ENCODE data around the gene HELT. TPM values are rescaled to one million over a fixed set of nuclear protein-coding genes. Genes with fewer than 3 reads are reported as not detected.
"Not testable (repeated sequence)": the region's sequence is repeated elsewhere in the genome, so short reads cannot be mapped to it uniquely, and the experiment has no call there.

Gene HELT
- total RNA-seq, 1 donor from 2014 or later, result not detected

- Mint-ChIP-seq H3K36me3 (ENCODE audit: low read depth) (peaks cover 1% of the 10 kb centered on the region), H3K4me1 (ENCODE audit: low read depth) (peaks cover 8% of the 10 kb centered on the region)
- TF ChIP-seq, protein P1, sequence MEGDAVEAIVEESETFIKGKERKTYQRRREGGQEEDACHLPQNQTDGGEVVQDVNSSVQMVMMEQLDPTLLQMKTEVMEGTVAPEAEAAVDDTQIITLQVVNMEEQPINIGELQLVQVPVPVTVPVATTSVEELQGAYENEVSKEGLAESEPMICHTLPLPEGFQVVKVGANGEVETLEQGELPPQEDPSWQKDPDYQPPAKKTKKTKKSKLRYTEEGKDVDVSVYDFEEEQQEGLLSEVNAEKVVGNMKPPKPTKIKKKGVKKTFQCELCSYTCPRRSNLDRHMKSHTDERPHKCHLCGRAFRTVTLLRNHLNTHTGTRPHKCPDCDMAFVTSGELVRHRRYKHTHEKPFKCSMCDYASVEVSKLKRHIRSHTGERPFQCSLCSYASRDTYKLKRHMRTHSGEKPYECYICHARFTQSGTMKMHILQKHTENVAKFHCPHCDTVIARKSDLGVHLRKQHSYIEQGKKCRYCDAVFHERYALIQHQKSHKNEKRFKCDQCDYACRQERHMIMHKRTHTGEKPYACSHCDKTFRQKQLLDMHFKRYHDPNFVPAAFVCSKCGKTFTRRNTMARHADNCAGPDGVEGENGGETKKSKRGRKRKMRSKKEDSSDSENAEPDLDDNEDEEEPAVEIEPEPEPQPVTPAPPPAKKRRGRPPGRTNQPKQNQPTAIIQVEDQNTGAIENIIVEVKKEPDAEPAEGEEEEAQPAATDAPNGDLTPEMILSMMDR (IDR thresholded peaks at IDR 0.05), result no peak
Observed at GRCh38 chr4:185036842-185037241, 18.6 kb downstream of the HELT start.

GRCh38 chr4:185039508-185040273, 21.4 kb downstream of the HELT start:
- Mint-ChIP-seq H3K4me1 (ENCODE audit: low read depth) (peaks cover 8% of the 10 kb centered on the region), H3K9me3 (ENCODE audit: low read depth) (peaks cover 5% of the 10 kb centered on the region), H3K27ac (ENCODE audit: unreplicated experiment) (peak overlapping the region; percentile 73), H3K4me3 (ENCODE audit: unreplicated experiment) (peak overlapping the region; percentile 63), H3K36me3 (ENCODE audit: low read depth) (peaks cover 1% of the 10 kb centered on the region), H3K27me3 (ENCODE audit: low read depth) (peaks cover 5% of the 10 kb centered on the region)
- DNase-seq (ENCODE audit: low spot score), result no peak
- TF ChIP-seq, protein P1 (IDR thresholded peaks at IDR 0.05), result peak; percentile 94

More at GRCh38 chr4:185036842-185037241, 18.6 kb downstream of the HELT start:
- Mint-ChIP-seq H3K9me3 (ENCODE audit: low read depth) (peaks cover 5% of the 10 kb centered on the region), H3K4me3 (ENCODE audit: unreplicated experiment) (no peak overlapping the region), H3K27me3 (ENCODE audit: low read depth) (peaks cover 24% of the 10 kb centered on the region), H3K27ac (ENCODE audit: unreplicated experiment) (no peak overlapping the region)
- DNase-seq (ENCODE audit: low spot score), result no peak

GRCh38 chr4:185040523-185040922, 22.2 kb downstream of the HELT start:
- no peak for DNase-seq (ENCODE audit: low spot score)
- Mint-ChIP-seq H3K36me3 (ENCODE audit: low read depth) (peaks cover 1% of the 10 kb centered on the region), H3K27me3 (ENCODE audit: low read depth) (peaks cover 9% of the 10 kb centered on the region), H3K4me3 (ENCODE audit: unreplicated experiment) (no peak overlapping the region), H3K4me1 (ENCODE audit: low read depth) (peaks cover 8% of the 10 kb centered on the region), H3K27ac (ENCODE audit: unreplicated experiment) (no peak overlapping the region), H3K9me3 (ENCODE audit: low read depth) (peaks cover 5% of the 10 kb centered on the region)
- TF ChIP-seq, protein P1 (IDR thresholded peaks at IDR 0.05), result no peak

GRCh38 chr4:185050286-185050685, 32.0 kb downstream of the HELT start:
- not testable (repeated sequence) for H3K4me1 Mint-ChIP-seq (ENCODE audit: low read depth); DNase-seq (ENCODE audit: low spot score); H3K4me3 Mint-ChIP-seq (ENCODE audit: unreplicated experiment); H3K9me3 Mint-ChIP-seq (ENCODE audit: low read depth); H3K27ac Mint-ChIP-seq (ENCODE audit: unreplicated experiment); H3K36me3 Mint-ChIP-seq (ENCODE audit: low read depth)
- H3K27me3 Mint-ChIP-seq (ENCODE audit: low read depth), result peaks cover 26% of the 10 kb centered on the region

GRCh38 chr4:185051283-185051682, 33.0 kb downstream of the HELT start:
- peaks cover 31% of the 10 kb centered on the region for H3K27me3 Mint-ChIP-seq (ENCODE audit: low read depth)
- not testable (repeated sequence) for H3K36me3 Mint-ChIP-seq (ENCODE audit: low read depth); DNase-seq (ENCODE audit: low spot score); H3K27ac Mint-ChIP-seq (ENCODE audit: unreplicated experiment); H3K9me3 Mint-ChIP-seq (ENCODE audit: low read depth); H3K4me3 Mint-ChIP-seq (ENCODE audit: unreplicated experiment)
- H3K4me1 Mint-ChIP-seq (ENCODE audit: low read depth), result peaks cover 12% of the 10 kb centered on the region

DNA sequence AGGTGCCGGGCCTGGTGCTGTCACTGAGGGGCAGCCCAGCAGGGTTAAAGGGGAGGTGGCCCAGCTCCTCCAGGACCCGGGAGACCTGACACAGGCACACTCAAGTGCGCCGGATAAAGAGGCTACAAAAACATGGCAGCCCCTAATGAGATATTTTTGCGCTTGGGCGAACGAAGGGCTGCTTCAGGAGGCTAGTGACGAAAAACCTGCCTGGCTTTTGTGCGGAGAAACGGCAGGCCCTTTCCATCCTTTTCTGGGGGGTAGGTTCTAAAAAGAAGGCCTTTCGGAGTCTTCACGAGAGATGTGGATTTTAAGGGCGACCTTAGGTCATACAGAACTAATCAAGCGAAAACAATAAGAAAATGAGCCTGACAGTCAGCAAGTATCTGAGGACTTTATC, 35.5 kb downstream of the HELT start:
- Mint-ChIP-seq H3K4me3 (ENCODE audit: unreplicated experiment) (no peak overlapping the region), H3K9me3 (ENCODE audit: low read depth) (no peaks in the 10 kb centered on the region), H3K27ac (ENCODE audit: unreplicated experiment) (no peak overlapping the region), H3K4me1 (ENCODE audit: low read depth) (peaks cover 17% of the 10 kb centered on the region), H3K27me3 (ENCODE audit: low read depth) (peaks cover 34% of the 10 kb centered on the region), H3K36me3 (ENCODE audit: low read depth) (peaks cover 3% of the 10 kb centered on the region)
- TF ChIP-seq, protein P1 (IDR thresholded peaks at IDR 0.05), result no peak
- no peak for DNase-seq (ENCODE audit: low spot score)
